GM18502 (cell line): ENCODE data around the gene LRSAM1.

Experiments
- ATAC-seq: cut with Tn5 transposase; IDR thresholded peaks from one replicate; pipeline ENCODE4 v1.9.1; 2021; ENCODE audit warnings: mild to moderate bottlenecking; ENCODE audit not compliant: unreplicated experiment, poor library complexity

Gene LRSAM1

DNA sequence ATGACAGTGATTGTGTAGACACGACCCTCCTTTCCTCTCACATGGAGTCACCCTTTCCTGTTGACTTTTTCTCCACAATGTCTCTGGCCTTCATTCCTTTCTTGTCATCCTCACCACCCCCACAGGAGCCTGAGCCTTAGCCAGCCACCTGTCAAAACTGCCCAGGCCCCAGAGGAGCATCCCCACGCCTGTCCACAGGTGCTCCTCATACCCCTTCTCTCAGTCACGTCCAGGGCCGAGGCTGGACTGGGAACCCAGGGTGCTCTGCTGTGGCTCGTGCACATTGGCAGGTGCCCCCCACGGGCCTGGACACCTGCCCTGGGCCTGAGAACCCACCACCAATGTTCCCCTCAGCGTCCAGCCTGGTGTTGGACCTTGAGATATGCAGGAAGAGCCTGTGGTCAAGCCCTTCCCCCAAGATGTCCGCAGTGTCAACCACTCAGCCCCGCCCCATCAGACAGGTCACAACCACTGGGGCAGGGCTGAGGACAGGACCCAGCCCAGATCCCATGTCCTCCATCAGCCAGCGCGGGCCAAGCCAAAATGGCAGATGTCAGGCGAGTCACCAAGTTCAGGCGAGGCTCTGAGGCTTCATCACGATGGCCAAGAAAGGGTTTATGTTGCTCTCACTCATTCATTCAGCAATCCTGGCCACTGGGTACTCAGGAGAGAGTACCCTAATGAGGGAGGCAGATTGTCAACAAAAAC lies 95.0 kb downstream of the LRSAM1 start:
- ATAC-seq = no peak

DNA sequence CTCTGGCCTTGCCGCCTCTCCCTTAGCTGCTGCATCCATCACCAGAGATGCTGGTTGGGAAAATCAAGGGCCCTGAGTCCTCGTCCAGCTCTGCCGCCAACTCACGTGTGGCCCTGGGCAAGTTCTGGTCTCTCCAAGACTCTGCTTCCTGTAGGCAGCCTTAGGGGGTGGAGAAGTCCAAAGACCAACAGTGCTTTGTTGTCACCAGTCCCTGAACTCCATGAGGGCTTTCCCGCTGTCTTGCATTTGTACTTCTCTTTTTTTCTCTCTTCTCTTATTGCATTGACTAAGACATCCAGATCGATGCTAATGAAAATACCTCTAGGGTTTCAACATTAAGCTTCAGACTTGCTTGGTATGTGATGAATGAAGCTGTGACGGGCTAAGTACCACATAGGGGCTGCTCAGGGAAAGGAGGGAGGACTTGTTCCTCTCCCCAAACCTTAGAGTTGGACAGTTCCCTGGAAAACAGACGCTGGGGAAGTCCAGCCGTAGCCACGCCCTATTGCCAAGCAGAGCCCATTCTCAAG lies 97.1 kb downstream of the LRSAM1 start:
- no peak for ATAC-seq

DNA sequence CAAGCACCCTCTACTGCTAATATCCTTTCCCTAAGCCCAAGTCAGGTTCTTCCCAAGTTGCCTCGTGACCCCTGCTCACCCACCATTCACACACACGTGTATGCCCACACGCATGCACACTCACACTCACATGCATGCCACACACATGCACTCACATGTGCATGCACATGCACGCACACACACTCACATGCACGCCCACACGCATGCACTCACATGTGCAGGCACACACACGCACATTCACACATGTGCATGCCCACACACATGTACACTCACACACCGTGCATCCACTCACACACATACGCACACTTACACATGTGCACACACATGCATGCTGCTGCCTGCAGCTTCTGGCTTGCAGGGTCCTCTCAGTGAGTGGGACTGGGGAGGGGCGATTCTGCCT lies 97.9 kb downstream of the LRSAM1 start:
- no peak for ATAC-seq

DNA sequence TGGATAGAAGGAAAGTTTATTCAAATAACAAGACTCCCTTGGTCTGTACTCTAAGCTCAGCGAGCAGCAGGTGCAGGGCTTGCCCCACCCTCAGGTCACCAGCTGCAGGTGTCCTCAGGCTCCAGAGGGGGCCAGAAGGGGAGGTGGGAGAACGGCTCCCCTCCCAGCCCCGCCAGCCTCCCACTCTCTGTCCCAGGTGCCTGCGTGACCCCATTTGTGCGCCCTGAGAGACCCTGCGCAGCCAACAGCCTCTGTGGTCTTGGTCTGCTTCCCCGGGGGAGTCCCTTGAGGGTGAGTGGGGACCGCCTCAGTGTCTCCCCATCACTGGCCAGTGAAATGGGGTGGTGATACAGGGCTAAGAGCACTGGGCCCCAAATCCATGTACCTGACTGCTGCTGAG lies 98.4 kb downstream of the LRSAM1 start:
- no peak for ATAC-seq

DNA sequence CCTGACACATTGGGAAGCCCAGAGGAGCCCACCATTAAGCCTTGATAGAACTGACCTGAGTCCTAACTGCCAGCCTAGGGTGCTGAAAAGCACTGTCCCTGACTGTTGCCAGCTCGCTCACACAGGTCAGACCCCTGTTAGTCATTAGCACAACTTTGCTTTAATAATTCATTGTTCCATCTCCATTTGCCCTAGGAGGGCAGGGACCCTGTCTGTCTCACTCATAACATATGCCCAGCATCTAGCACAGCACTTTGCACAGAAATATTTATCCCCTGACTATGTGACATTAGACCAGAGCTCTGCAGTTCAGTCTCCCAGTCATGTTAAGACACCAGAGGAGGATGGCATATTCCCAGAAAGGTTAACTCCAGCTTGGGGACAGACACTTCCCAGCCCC lies 99.0 kb downstream of the LRSAM1 start:
- no peak for ATAC-seq

DNA sequence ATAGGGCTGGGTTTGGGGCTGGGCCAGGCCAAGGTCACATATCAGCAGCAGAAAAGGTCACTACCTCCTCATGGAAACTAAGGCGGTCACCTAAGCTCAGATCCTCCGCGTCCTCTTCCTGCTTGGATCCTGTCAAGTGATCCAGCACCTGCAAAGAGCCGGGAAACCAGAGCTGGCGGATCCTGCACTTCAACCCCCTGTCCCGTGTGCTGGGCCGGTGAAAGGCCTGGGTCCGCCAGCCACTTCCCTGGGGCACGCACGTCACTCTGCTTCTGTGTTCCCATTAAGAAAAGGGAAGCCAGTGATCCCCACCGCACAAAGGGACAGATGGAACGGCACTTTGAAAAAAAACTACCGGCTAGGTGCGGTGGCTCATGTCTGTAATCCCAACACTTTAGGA lies 99.4 kb downstream of the LRSAM1 start:
- no peak for ATAC-seq
